Fibroblast of villous mesenchyme (primary cell): ENCODE results near the gene RADIL. TPM values are rescaled to one million over a fixed set of nuclear protein-coding genes. Genes with fewer than 3 reads are reported as not detected.

Experiments
- DNase-seq: peaks from one replicate; pipeline ENCODE4 v3.0.0-alpha.2; 2010; ENCODE audit warnings: low read depth
- H3K4me3 ChIP-seq: 2 replicates; pipeline ENCODE4 v1.5.1; 2011; ENCODE audit warnings: low read depth, mild to moderate bottlenecking, low read length
- total RNA-seq: library from RNA; depleted of rRNA; stranded (reverse); fragments of >200 nt; gene quantifications from 2 replicates; pipeline ENCODE4 v1.2.3, GENCODE V29; 2012
- TF ChIP-seq, protein P1 (sequence below): IDR thresholded peaks from 2 replicates; pipeline ENCODE4 v1.5.1; 2012; ENCODE audit warnings: low read depth, mild to moderate bottlenecking, low read length; ENCODE audit not compliant: insufficient read depth

RADIL gene
- total RNA-seq, 1 donor = under 0.01 TPM

DNA sequence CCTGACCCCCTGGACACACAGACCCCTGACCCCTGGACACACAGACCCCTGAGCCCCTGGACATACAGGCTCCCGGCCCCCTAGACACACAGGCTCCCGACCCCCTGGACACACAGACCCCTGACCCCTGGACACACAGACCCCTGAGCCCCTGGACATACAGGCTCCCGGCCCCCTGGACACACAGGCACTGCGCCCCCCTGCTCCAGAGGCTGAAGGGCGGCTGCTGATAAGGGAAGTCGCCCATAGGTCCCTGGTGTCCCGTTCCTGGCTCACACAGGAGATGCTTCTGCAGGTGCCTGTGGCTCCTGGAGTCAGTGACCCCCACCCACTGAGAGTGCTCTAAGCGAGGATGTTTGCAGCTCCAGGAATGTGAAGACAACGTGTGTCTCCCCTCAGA is 111.8 kb downstream of the RADIL start:
- TF ChIP-seq, protein P1, sequence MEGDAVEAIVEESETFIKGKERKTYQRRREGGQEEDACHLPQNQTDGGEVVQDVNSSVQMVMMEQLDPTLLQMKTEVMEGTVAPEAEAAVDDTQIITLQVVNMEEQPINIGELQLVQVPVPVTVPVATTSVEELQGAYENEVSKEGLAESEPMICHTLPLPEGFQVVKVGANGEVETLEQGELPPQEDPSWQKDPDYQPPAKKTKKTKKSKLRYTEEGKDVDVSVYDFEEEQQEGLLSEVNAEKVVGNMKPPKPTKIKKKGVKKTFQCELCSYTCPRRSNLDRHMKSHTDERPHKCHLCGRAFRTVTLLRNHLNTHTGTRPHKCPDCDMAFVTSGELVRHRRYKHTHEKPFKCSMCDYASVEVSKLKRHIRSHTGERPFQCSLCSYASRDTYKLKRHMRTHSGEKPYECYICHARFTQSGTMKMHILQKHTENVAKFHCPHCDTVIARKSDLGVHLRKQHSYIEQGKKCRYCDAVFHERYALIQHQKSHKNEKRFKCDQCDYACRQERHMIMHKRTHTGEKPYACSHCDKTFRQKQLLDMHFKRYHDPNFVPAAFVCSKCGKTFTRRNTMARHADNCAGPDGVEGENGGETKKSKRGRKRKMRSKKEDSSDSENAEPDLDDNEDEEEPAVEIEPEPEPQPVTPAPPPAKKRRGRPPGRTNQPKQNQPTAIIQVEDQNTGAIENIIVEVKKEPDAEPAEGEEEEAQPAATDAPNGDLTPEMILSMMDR = no peak
- no peak overlapping the region for H3K4me3 ChIP-seq
- DNase-seq = no peak

DNA sequence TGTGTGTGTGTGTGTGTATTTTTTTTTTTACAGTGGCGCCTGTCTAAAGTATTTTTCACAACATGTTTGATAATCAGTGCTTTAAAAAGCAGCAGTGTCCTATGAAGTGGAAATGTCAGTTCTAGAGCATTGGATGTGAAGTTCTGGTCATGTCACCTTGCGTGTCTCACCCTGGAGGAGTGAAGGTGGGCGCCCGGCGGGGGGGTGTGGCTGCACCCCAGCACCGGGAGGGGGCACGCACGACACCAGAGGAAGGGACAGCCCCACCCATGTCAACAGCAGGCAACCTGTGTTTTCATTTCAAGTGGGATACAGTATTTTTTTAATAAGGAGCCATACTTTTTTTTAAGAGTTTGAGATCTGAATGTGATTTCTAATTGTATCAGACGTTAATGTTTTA is 112.6 kb downstream of the RADIL start:
- TF ChIP-seq, protein P1 = no peak
- no peak for DNase-seq
- H3K4me3 ChIP-seq = no peak overlapping the region

DNA sequence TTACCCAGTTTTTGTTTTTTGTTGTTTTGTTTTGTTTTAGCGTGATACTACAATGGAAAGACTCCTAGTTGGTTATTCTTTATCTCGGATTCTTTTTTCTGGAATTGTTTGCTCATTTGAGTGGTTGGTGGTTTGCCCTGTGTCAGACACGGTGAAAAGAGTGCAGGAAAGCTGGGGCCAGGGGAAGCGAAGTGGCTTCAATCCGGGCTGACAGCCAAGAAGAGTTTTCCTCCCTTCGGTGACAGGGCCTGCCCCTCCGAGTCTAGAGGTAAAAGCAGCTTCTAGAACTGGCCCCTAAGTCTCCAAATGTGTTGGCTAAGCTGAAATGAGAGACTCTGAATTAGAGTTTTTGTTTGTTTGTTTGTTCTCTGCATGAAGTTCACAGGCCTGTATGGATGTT is 113.8 kb downstream of the RADIL start:
- no peak overlapping the region for H3K4me3 ChIP-seq
- peak; percentile 21 for DNase-seq
- TF ChIP-seq, protein P1 = no peak

DNA sequence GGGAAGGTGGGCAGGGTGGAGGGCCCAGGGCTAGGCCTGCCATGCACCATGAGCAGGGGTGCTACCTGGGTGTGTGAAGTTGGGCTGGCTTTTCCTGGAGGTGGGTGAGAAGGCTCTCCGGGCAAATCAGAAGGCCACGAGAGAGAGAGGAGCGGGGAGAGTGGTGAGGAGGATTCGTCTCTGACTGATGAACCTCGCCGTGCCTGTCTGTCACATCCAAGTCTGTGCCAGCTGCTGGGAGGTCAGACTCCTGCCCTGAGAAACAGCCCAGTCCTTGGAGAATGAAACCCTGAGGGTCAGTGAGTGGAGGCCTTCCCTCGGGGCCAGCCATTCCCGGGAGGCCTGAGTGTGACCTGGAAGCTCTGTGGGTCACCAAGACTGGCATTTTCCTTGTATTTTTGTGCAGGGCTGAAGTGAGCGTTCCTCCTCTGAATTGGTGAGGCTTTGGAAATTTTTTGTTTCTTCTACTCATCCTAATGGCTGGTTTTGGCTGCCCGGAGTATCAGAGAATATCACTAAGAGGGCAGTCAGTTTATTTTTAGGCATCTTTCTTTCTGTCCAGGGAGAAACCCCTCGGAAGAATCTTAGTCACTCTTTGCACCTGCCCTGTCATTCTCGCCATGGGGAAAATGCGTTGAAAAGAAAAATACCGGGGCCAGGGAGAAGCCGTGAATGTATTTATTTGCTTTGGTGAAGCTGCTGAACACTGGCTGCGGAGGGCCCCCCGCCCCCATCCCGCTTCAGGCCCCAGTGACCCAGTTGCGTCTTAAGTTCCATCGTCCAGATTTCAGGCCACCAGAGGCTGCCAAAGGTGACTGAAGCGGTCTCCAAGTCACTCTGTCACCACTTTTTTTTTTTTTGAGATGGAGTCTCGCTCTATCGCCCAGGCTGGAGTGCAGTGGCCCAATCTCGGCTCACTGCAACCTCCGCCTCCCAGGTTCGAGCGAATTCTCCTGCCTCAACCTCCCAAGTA is 114.6 kb downstream of the RADIL start:
- no peak for DNase-seq
- H3K4me3 ChIP-seq = no peak overlapping the region
- TF ChIP-seq, protein P1 = no peak

DNA sequence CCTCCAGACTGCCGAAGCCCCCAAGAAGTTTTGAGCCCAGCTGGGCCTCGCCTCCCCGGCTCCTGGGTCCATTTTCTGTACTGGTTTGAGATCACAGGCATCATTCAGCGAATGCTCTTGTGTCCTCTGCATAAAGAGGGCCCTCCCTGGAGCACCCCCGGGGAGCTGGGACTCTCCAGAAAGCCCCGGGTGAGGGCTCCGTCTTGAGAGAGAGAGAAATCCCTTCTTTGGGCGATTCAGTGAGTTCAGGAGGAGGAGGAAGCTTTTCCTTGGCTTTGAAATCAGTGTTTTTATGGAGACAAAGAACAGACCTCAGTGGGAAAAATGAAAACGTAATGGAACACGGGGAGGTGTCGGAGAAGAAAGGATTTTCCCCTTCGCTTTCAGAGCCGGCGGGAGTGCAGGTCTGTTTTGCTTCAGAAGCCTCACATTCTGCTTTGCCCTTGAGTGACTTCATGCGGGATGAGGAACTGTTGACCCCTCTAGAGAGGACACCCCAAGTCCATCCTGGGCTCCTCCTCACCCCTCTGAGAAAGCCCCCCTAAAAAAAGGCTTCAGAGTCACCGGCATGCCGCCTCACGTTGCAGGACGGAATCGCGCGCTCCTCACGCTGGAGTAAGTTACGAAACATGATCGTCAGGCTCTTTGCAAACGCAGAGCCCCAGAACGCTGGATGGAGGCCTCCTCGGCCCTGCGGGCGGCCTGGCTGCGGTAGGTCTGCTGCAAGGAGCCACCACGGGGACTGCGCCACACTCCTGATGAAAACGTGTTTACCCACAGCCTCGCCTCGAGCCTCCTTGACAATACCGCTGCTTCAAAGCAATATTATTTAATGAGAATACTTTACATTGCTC is 116.6 kb downstream of the RADIL start:
- peak; percentile 82 for DNase-seq
- H3K4me3 ChIP-seq = no peak overlapping the region
- TF ChIP-seq, protein P1 = no peak

DNA sequence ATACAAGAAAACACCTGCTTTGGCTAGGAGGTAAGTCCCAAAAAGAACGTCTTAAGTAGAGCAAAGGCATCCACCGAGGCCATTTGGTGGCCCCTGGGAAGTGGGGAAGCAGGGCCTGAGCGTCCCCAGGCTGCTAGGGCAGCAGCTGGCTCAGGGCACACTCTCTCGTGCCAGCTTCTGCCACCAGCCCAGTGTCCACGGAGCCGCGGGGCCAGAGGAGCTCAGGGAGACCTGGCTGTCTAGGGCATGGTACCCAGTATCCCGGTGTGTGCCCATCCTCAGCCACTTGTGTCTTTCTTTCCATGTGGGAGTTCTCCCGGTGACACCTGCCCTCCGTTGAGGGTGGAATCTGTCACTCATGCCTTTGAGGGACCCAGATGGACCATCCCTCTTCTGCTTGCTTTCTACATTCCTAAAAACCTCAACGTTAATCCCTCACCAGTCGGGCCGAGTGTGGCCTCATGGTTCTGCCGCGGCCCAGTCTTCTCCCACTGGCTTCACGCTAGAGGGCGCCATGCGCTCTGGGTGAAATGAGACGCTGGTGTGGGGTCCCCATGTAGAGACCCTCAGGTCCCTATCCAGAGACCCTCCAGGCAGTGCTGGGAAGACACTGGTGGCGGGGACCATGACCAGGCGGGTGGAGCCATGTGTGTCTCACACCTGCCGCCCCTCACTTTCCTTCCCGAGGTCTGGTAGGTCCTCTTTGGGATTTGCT is 117.6 kb downstream of the RADIL start:
- no peak overlapping the region for H3K4me3 ChIP-seq
- peak; percentile 14 for DNase-seq
- TF ChIP-seq, protein P1 = peak; percentile 32
